Fibroblast of mammary gland (primary cell): Measurements from ENCODE around the gene ST7L.

Source experiments
- DNase-seq: peaks from one replicate; pipeline ENCODE4 v3.0.0-alpha.2; 2010; ENCODE audit warnings: low read depth
- H3K4me3 ChIP-seq: 2 replicates; pipeline ENCODE4 v1.5.1; 2011; ENCODE audit warnings: low read depth, mild to moderate bottlenecking, low read length, moderate library complexity; ENCODE audit not compliant: control insufficient read depth
- TF ChIP-seq, protein P1 (sequence below): conservative IDR thresholded peaks from 2 replicates; pipeline ENCODE4 v1.5.1; 2011; ENCODE audit warnings: low read depth, low read length, inconsistent platforms; ENCODE audit not compliant: control insufficient read depth, insufficient read depth

ST7L gene

DNA sequence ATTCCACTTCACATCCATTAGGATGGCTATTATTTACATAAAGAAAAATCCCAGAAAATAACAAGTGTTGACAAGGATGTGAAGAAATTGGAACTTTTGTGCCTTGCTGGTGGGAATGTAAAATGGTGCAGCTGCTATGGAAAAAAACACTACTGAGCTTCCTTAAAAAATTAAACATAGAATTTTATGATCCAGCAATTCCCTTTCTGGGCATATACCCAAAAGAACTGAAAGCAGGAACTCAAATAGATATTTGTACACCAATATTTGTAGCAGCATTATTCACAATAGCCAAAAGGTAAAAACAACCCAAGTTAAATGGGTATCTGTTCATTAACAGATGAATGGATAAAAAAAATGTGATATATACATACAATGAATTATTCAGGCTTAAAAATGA is 64.5 kb downstream of the ST7L start:
- H3K4me3 ChIP-seq = no peak overlapping the region
- TF ChIP-seq, protein P1, sequence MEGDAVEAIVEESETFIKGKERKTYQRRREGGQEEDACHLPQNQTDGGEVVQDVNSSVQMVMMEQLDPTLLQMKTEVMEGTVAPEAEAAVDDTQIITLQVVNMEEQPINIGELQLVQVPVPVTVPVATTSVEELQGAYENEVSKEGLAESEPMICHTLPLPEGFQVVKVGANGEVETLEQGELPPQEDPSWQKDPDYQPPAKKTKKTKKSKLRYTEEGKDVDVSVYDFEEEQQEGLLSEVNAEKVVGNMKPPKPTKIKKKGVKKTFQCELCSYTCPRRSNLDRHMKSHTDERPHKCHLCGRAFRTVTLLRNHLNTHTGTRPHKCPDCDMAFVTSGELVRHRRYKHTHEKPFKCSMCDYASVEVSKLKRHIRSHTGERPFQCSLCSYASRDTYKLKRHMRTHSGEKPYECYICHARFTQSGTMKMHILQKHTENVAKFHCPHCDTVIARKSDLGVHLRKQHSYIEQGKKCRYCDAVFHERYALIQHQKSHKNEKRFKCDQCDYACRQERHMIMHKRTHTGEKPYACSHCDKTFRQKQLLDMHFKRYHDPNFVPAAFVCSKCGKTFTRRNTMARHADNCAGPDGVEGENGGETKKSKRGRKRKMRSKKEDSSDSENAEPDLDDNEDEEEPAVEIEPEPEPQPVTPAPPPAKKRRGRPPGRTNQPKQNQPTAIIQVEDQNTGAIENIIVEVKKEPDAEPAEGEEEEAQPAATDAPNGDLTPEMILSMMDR = no peak
- no peak for DNase-seq

DNA sequence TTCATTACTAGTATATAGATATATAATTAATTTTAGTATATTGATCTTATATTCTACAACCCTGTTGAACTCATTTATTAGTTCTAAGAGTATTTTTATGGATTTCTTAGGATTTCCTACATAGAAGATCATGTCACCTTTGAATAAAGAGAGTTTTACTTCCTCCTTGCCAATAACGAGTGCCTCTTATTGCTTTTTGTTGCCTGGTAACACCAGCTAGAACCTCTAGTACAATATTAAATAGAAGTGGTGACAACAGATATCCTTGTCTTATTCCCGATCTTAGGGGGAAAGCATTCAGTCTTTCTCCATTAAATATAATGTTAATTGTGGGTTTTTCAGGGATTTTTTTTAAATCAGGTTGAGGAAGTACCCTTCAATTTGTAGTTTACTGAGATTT is 69.4 kb downstream of the ST7L start:
- DNase-seq = no peak
- H3K4me3 ChIP-seq = no peak overlapping the region
- TF ChIP-seq, protein P1 = no peak

DNA sequence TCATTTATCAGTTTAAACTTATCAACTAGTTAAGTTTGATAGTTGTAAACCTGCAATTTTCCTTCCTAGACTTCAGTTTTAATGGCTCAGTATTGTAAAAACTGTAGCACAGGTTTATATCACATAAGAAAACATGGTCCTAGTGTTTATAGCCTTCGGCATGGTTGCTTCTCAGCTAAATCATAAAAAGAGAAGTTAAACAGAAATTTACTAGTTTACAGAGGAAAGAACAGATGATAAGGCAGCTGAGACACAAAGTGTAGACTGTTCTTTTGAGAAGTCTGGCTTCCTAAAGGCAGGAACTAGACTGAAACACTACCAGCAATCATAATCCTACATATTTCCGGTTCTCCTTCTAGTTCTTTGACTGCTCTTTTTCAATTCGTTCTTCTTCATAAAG is 70.4 kb downstream of the ST7L start:
- no peak for DNase-seq
- no peak overlapping the region for H3K4me3 ChIP-seq
- TF ChIP-seq, protein P1 = no peak

DNA sequence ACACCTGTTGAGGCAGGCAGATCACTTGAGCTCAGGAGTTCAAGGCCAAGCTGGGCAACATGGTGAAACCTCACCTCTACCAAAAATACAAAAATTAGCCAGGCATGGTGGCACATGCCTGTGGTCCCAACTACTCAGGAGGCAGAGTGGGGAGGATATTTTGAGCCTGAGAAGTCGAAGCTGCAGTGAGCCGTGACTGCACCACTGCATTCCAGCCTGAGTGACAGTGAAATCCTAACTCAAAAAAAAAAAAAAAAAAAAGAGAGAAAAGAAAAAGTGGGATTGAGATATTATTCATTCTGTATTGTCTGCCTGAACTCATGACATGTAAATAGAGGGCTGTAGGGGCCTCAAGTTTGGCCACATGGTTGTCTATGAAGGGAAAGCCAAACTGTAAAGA is 72.9 kb downstream of the ST7L start:
- TF ChIP-seq, protein P1 = no peak
- DNase-seq = no peak
- no peak overlapping the region for H3K4me3 ChIP-seq

DNA sequence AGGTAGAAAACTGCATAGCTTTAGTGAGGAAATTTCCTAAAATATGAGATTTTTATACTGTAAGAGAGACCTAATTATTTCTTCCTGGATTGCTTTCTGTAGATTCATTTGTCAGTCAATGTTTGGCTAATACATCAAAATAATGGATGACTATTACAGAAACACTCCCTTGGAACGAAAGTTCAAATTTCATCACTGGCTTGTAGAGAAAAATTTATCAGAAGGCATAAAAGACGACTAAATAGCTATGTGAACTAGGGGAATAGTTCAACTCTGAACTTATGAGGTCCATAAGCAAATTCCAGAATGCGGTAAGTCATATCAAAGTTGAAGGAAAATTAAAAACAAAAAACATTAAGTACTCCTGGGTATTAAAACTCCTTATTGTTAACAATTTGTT is 74.2 kb downstream of the ST7L start:
- TF ChIP-seq, protein P1 = no peak
- no peak overlapping the region for H3K4me3 ChIP-seq
- DNase-seq = peak; percentile 76

DNA sequence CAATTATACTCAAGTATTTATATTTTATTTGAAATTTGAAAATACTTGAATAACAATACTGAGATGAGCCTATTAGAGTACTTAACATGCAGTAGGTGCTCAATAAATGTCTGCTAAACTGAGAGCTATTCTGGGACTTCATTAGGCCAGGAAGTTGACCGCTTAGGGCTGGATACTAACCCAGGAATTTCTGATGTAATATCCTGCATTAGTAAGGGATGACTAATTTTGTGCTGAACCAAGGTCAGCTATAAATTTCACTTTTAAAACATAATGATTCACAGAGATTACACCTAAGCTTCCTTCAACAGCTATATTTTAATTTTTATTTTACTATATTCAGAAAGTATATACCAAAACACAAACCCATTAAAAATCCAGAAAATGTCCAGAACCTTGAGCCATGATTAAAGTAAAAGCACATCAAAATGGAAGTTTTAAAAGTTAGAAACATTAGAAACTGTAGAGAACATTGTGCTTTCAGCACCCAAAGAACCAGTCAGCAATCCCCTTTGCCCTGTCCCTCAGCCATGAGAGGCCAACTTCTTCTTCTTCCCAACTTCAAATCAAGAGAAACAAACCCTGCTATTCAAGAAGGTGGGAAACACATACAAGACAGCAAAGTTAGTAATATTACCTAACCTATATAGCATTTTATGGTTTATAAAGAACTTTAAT is 74.8 kb downstream of the ST7L start:
- H3K4me3 ChIP-seq = no peak overlapping the region
- peak; percentile 93 for DNase-seq
- TF ChIP-seq, protein P1 = no peak
